ES-I3 (cell line): Measurements from ENCODE around the gene E2F1.
A peak's percentile ranks its signal among the peaks of the same experiment; 100 is the strongest.

Experiments
- H3K36me3 ChIP-seq: 2 replicates; pipeline ENCODE4 v1.6.1; 2013; ENCODE audit warnings: mild to moderate bottlenecking, low read length, control low read depth, moderate library complexity; ENCODE audit not compliant: insufficient read depth
- H3K4me1 ChIP-seq: 2 replicates; pipeline ENCODE4 v1.6.1; 2013; ENCODE audit warnings: mild to moderate bottlenecking, control low read depth, low read length; ENCODE audit not compliant: insufficient read depth
- H3K9ac ChIP-seq: 2 replicates; pipeline ENCODE4 v1.6.1; 2013; ENCODE audit warnings: low read depth, mild to moderate bottlenecking, low read length, moderate library complexity
- H3K9me3 ChIP-seq: 2 replicates; pipeline ENCODE4 v1.6.1; 2013; ENCODE audit warnings: mild to moderate bottlenecking, low read length, moderate library complexity; ENCODE audit not compliant: control insufficient read depth, insufficient read depth

E2F1 gene

GRCh38 chr20:33674294-33675135, 11.7 kb downstream of the E2F1 start, which contains the start of gene NECAB3:
Gene NECAB3, minus strand, starts transcription at chr20:33674428. Its CDS starts 76 bp downstream, at chr20:33674352.
- no peaks in the 10 kb centered on the region for H3K9me3 ChIP-seq
- H3K4me1 ChIP-seq: peaks cover 19% of the 10 kb centered on the region
- H3K36me3 ChIP-seq: peaks cover 11% of the 10 kb centered on the region

GRCh38 chr20:33673410-33674293, 12.5 kb downstream of the E2F1 start:
- H3K4me1 ChIP-seq: peaks cover 19% of the 10 kb centered on the region
- H3K36me3 ChIP-seq: peaks cover 11% of the 10 kb centered on the region
- peak overlapping the region; percentile 71 for H3K9ac ChIP-seq
- no peaks in the 10 kb centered on the region for H3K9me3 ChIP-seq

More at GRCh38 chr20:33674294-33675135, 11.7 kb downstream of the E2F1 start, which contains the start of gene NECAB3:
- peak within 1 kb of the TSS; percentile 71 for H3K9ac ChIP-seq

GRCh38 chr20:33673114-33673409, 13.1 kb downstream of the E2F1 start:
- Histone ChIP-seq H3K9me3 (no peaks in the 10 kb centered on the region), H3K36me3 (peaks cover 11% of the 10 kb centered on the region), H3K9ac (peak overlapping the region; percentile 71), H3K4me1 (peaks cover 19% of the 10 kb centered on the region)

GRCh38 chr20:33672426-33673113, 13.6 kb downstream of the E2F1 start:
- Histone ChIP-seq H3K9ac (peak overlapping the region; percentile 71; the same call in 1 of the 2 replicates), H3K4me1 (peaks cover 19% of the 10 kb centered on the region), H3K9me3 (no peaks in the 10 kb centered on the region), H3K36me3 (peaks cover 11% of the 10 kb centered on the region)

GRCh38 chr20:33671573-33672288, 14.5 kb downstream of the E2F1 start:
- Histone ChIP-seq H3K9ac (no peak overlapping the region), H3K36me3 (peaks cover 11% of the 10 kb centered on the region; the same call in 1 of the 2 replicates), H3K9me3 (no peaks in the 10 kb centered on the region), H3K4me1 (peaks cover 19% of the 10 kb centered on the region)

GRCh38 chr20:33670715-33671499, 15.3 kb downstream of the E2F1 start:
- H3K4me1 ChIP-seq: peaks cover 19% of the 10 kb centered on the region
- no peaks in the 10 kb centered on the region for H3K9me3 ChIP-seq
- no peak overlapping the region for H3K9ac ChIP-seq
- H3K36me3 ChIP-seq: 0 out of 2 replicates have a peak, but pooled peaks cover 11% of the 10 kb centered on the region

- peaks cover 12% of the 10 kb centered on the region for H3K4me1 ChIP-seq
- no peak overlapping the region for H3K9ac ChIP-seq
- H3K36me3 ChIP-seq: 0 out of 2 replicates have a peak, but pooled peaks cover 11% of the 10 kb centered on the region
- H3K9me3 ChIP-seq: no peaks in the 10 kb centered on the region
Measured at GRCh38 chr20:33669873-33670640, 16.1 kb downstream of the E2F1 start.

GRCh38 chr20:33669224-33669623, 17.0 kb downstream of the E2F1 start:
- Histone ChIP-seq H3K9ac (no peak overlapping the region), H3K9me3 (no peaks in the 10 kb centered on the region), H3K4me1 (peaks cover 14% of the 10 kb centered on the region), H3K36me3 (0 out of 2 replicates have a peak, but pooled peaks cover 11% of the 10 kb centered on the region)

- H3K9me3 ChIP-seq: no peaks in the 10 kb centered on the region
- 0 out of 2 replicates have a peak, but pooled peaks cover 11% of the 10 kb centered on the region for H3K36me3 ChIP-seq
- peaks cover 14% of the 10 kb centered on the region for H3K4me1 ChIP-seq
- no peak overlapping the region for H3K9ac ChIP-seq
Measured at GRCh38 chr20:33668466-33669155, 17.6 kb downstream of the E2F1 start.

- peak overlapping the region; percentile 65; the same call in 1 of the 2 replicates for H3K9ac ChIP-seq
- H3K9me3 ChIP-seq: no peaks in the 10 kb centered on the region
- H3K36me3 ChIP-seq: 0 out of 2 replicates have a peak, but pooled peaks cover 11% of the 10 kb centered on the region
- peaks cover 10% of the 10 kb centered on the region for H3K4me1 ChIP-seq
Measured at GRCh38 chr20:33667676-33668465, 18.3 kb downstream of the E2F1 start.

- H3K9me3 ChIP-seq: no peaks in the 10 kb centered on the region
- 0 out of 2 replicates have a peak, but pooled peaks cover 11% of the 10 kb centered on the region for H3K36me3 ChIP-seq
- H3K4me1 ChIP-seq: peaks cover 10% of the 10 kb centered on the region; the same call in 1 of the 2 replicates
- peak overlapping the region; percentile 65; the same call in 1 of the 2 replicates for H3K9ac ChIP-seq
Measured at GRCh38 chr20:33667245-33667675, 18.9 kb downstream of the E2F1 start.
